HepG2 (cell line): Measurements from ENCODE around the gene UCMA. TPM values are rescaled to one million over a fixed set of nuclear protein-coding genes. Genes with fewer than 3 reads are reported as not detected.

ENCODE experiments used
- ATAC-seq: fragments of 200-7000 bp; cut with Tn5 transposase; 3 replicates; pipeline ENCODE4 v1.9.1; 2020; ENCODE audit warnings: mild to moderate bottlenecking, moderate library complexity
- BruUV-seq: library from RNA; stranded (reverse); fragments of 400-500 nt; replicated peaks from 2 replicates; lab custom pipeline; 2021; lab: Mats Ljungman, UMichigan
- CTCF ChIA-PET: fragments of 300-600 bp; formaldehyde crosslinking; extraction: SDS; loops from one replicate; lab custom pipeline; 2021; ENCODE audit warnings: low total read pairs, inconsistent platforms, low intra/inter-chr PET ratio; lab: Yijun Ruan, JAX
- POLR2A ChIA-PET: fragments of 350-600 bp; sonication (Branson Sonifier 250); formaldehyde crosslinking; loops from one replicate; lab custom pipeline; 2020; ENCODE audit warnings: antibody characterized with exemption, inconsistent platforms; lab: Yijun Ruan, JAX
- DNase-seq: peaks from one replicate; pipeline ENCODE4 v3.0.0-alpha.2; 2015; ENCODE audit warnings: low spot score
- FAIRE-seq: peaks from 3 replicates; lab custom pipeline; 2011; peaks lifted over from hg19 to GRCh38; lab: Jason Lieb, UNC
- H2AFZ ChIP-seq: one replicate; pipeline ENCODE4 v1.6.1; 2011; ENCODE audit warnings: low read length, inconsistent platforms
- H3K27ac ChIP-seq: fragments of 300-600 bp; 3 replicates; pipeline ENCODE4 v1.8.0; 2011; ENCODE audit warnings: mixed run types, mild to moderate bottlenecking, mixed read lengths, low read length, inconsistent platforms; ENCODE audit not compliant: insufficient read depth; ENCODE audit errors: extremely low read length
- H3K27me3 ChIP-seq, 2 experiments: fragments of 200-600 bp in 1 of 2; 2 replicates in 1 of 2; 3 replicates in 1 of 2; pipeline versions ENCODE4 v1.6.0 to v1.8.0; 2011; ENCODE audit warnings: low read length in 2 of 2, mild to moderate bottlenecking in 2 of 2, moderate library complexity in 2 of 2, inconsistent platforms in 1 of 2; ENCODE audit not compliant: insufficient read depth in 2 of 2, control insufficient read depth in 1 of 2
- H3K36me3 ChIP-seq, 2 experiments: fragments of 200-600 bp in 1 of 2; replicated peaks in 1 of 2; 2 replicates in 1 of 2; 3 replicates in 1 of 2; pipeline versions ENCODE4 v1.5.1 to v1.8.0; 2011; ENCODE audit warnings: low read length in 2 of 2, inconsistent platforms in 1 of 2; ENCODE audit not compliant: insufficient read depth in 2 of 2, control insufficient read depth in 1 of 2
- H3K4me1 ChIP-seq: 2 replicates; pipeline ENCODE4 v1.5.1; 2012; ENCODE audit warnings: low read length, inconsistent platforms; ENCODE audit not compliant: insufficient read depth
- H3K4me2 ChIP-seq: 2 replicates; pipeline ENCODE4 v1.6.0; 2011; ENCODE audit warnings: low read depth, low read length, inconsistent platforms
- H3K4me3 ChIP-seq, 3 experiments: fragments of 200-600 bp in 1 of 3; sonication (generic), shearing (Covaris generic) in 1 of 3; replicated peaks in 1 of 3; 2 replicates each; pipeline ENCODE4 v1.5.1; 2011 to 2016; ENCODE audit warnings: low read length in 3 of 3, inconsistent platforms in 2 of 3, low read depth in 2 of 3, mild to moderate bottlenecking in 2 of 3, control low read depth in 1 of 3, mixed read lengths in 1 of 3; ENCODE audit not compliant: insufficient read depth in 1 of 3
- H3K79me2 ChIP-seq: one replicate; pipeline ENCODE4 v1.6.1; 2011; ENCODE audit warnings: low read length, inconsistent platforms; ENCODE audit not compliant: insufficient read depth
- H3K9ac ChIP-seq: 2 replicates; pipeline ENCODE4 v1.6.0; 2011; ENCODE audit warnings: mild to moderate bottlenecking, low read depth, low read length, inconsistent platforms; ENCODE audit not compliant: insufficient read depth
- H3K9me3 ChIP-seq: 2 replicates; pipeline ENCODE4 v1.5.1; 2012; ENCODE audit warnings: mild to moderate bottlenecking, low read length
- H4K20me1 ChIP-seq: 2 replicates; pipeline ENCODE4 v1.6.0; 2011; ENCODE audit warnings: inconsistent platforms, mild to moderate bottlenecking, low read length, moderate library complexity; ENCODE audit not compliant: insufficient read depth
- ATF6 ChIP-seq: sonication (generic); formaldehyde crosslinking; conservative IDR thresholded peaks from 2 replicates; pipeline ENCODE4 v1.4.0; 2020; ENCODE audit warnings: missing genetic modification reagents
- CENPX ChIP-seq: sonication (generic); formaldehyde crosslinking; IDR thresholded peaks from 2 replicates; pipeline ENCODE4 v1.9.0; 2021; ENCODE audit warnings: mild to moderate bottlenecking, missing genetic modification reagents, moderate library complexity
- GMEB1 ChIP-seq: sonication (generic); formaldehyde crosslinking; IDR thresholded peaks from 2 replicates; pipeline ENCODE4 v1.5.1; 2020; ENCODE audit warnings: missing genetic modification reagents, mild to moderate bottlenecking, borderline replicate concordance
- GTF3A ChIP-seq: sonication (generic); formaldehyde crosslinking; conservative IDR thresholded peaks from 2 replicates; pipeline ENCODE4 v1.4.0; 2020; ENCODE audit warnings: mild to moderate bottlenecking, missing genetic modification reagents
- KAT8 ChIP-seq: IDR thresholded peaks from 2 replicates; pipeline ENCODE4 v1.6.1; 2016; ENCODE audit warnings: missing genetic modification reagents, missing compliant biosample characterization
- PRDM4 ChIP-seq: sonication (generic); formaldehyde crosslinking; IDR thresholded peaks from 2 replicates; pipeline ENCODE4 v1.9.0; 2021; ENCODE audit warnings: missing genetic modification reagents, borderline replicate concordance
- SNAI1 ChIP-seq: sonication (generic); formaldehyde crosslinking; IDR thresholded peaks from 2 replicates; pipeline ENCODE4 v1.5.0; 2020; ENCODE audit warnings: mild to moderate bottlenecking, missing genetic modification reagents, borderline replicate concordance
- TFE3 ChIP-seq: IDR thresholded peaks from 2 replicates; pipeline ENCODE4 v1.6.1; 2016
- XBP1 ChIP-seq: sonication (generic); formaldehyde crosslinking; IDR thresholded peaks from 2 replicates; pipeline ENCODE4 v1.5.0; 2020; ENCODE audit warnings: missing genetic modification reagents
- ZNF367 ChIP-seq: sonication (generic); formaldehyde crosslinking; IDR thresholded peaks from 2 replicates; pipeline ENCODE4 v1.4.0; 2020; ENCODE audit warnings: missing genetic modification reagents, borderline replicate concordance
- ZNF766 ChIP-seq: sonication (generic); formaldehyde crosslinking; IDR thresholded peaks from 2 replicates; pipeline ENCODE4 v1.5.0; 2020; ENCODE audit warnings: missing genetic modification reagents, borderline replicate concordance
- ZNF773 ChIP-seq: sonication (generic); formaldehyde crosslinking; IDR thresholded peaks from 2 replicates; pipeline ENCODE4 v1.4.0; 2020; ENCODE audit warnings: missing genetic modification reagents, borderline replicate concordance
- ZNF775 ChIP-seq: sonication (generic); formaldehyde crosslinking; IDR thresholded peaks from 2 replicates; pipeline ENCODE4 v1.4.0; 2020; ENCODE audit warnings: missing genetic modification reagents, mild to moderate bottlenecking, moderate library complexity, borderline replicate concordance
- ZNF816 ChIP-seq: sonication (generic); formaldehyde crosslinking; IDR thresholded peaks from 2 replicates; pipeline ENCODE4 v1.8.0; 2022; ENCODE audit warnings: missing genetic modification reagents, mild to moderate bottlenecking, borderline replicate concordance
- WGBS: methylation state at CpG from one replicate; pipeline ENCODE4 v1.1.6; 2017; ENCODE audit warnings: low lambda C conversion rate; 5-methylcytosine and 5-hydroxymethylcytosine counted together
- in situ Hi-C: cut with HindIII; loops from 2 replicates; pipeline ENCODE4 v1.10.0; 2017; ENCODE audit warnings: low pct_unique_long_range_greater_than_20kb; ENCODE audit not compliant: extremely low pct_ligation_motif_present
- intact Hi-C: fragments of 100-400 bp; cut with micrococcal nuclease; formaldehyde crosslinking; loops from one replicate; pipeline ENCODE4 v1.10.0; 2022; ENCODE audit not compliant: unreplicated experiment
- polyA plus RNA-seq, 8 experiments: library from polyadenylated mRNA; depleted of rRNA in 3 of 8; stranded (reverse) in 7 of 8; unstranded in 1 of 8; fragments of >200 nt; fragmentation: Illumina TruSeq in 4 of 8; extraction: Trizol in 4 of 8; gene quantifications; 2 replicates each; pipeline versions ENCODE4 v1.2.1 to v1.2.3, GENCODE V29; 2011 to 2016; ENCODE audit warnings: low read depth in 4 of 8, missing spikeins in 1 of 8, mixed read lengths in 1 of 8; ENCODE audit not compliant: insufficient read depth in 1 of 8
- total RNA-seq, 5 experiments: library from RNA; depleted of rRNA; stranded (reverse); fragments of >200 nt; fragmentation: Illumina TruSeq; extraction: Trizol; gene quantifications; 2 replicates each; pipeline ENCODE4 v1.2.3, GENCODE V29; 2016; ENCODE audit warnings: low read depth in 1 of 5
- TF ChIP-seq, protein P1 (sequence below): sonication (generic); formaldehyde crosslinking; IDR thresholded peaks from 2 replicates; pipeline ENCODE4 v1.9.0; 2022; ENCODE audit warnings: low read depth, missing genetic modification reagents

UCMA gene
- total and polyA plus RNA-seq, 2 of the 13 experiments (the other 11 are each of a cell fraction or from before 2014, with no cell fraction given) = not detected

DNA sequence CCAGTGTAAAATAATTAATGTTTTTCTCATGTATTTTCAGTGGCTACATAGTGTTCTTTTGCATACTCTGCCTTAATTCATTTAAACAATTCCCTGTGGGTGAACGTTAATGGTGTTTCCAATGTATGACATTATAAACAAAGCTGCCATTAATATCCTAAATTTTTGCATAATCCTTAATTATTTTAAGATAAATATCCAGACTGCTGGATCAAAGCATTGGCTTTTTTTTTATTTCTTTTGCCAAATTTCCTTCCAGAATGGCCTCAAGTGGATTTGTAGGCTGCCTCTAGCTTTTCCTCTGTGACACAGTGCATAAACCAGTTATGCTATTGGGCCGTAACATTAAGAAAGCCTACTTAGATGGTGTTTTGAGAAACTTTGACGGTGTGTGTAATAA is 43.4 kb downstream of the UCMA start (continued):
- TF ChIP-seq PRDM4 (CRISPR knock-in tag) = no peak
- no peak for TF ChIP-seq ZNF773 (CRISPR knock-in tag)
- TF ChIP-seq ZNF766 (CRISPR knock-in tag) = no peak
- TF ChIP-seq ATF6 = no peak
- no peak for TF ChIP-seq ZNF775
- no peak for TF ChIP-seq KAT8
- no peak for TF ChIP-seq ZNF816
- TF ChIP-seq, all 625 proteins: peak for 0

- 97% methylated on average over 4 of the region's 4 CpGs for WGBS
- H3K36me3 ChIP-seq = peaks cover 8 to 56% of the 10 kb centered on the region in 2 experiments
- no peaks in the 10 kb centered on the region for H3K9me3 ChIP-seq
- no peak overlapping the region for H3K27ac ChIP-seq
- intact Hi-C loops = no loop called here
- FAIRE-seq (no peak), DNase-seq (no peak), ATAC-seq (no peak)
- no peak overlapping the region for H3K4me3 ChIP-seq
- ChIA-PET CTCF (no interaction called here), POLR2A (no interaction called here)
- H2AFZ ChIP-seq = no peak overlapping the region
- no peaks in the 10 kb centered on the region for H3K4me1 ChIP-seq
- H3K79me2 ChIP-seq = no peaks in the 10 kb centered on the region
- in situ Hi-C loops = no loop called here
- no peak overlapping the region for H3K9ac ChIP-seq
- no peaks in the 10 kb centered on the region for H4K20me1 ChIP-seq
- H3K27me3 ChIP-seq = no peaks in the 10 kb centered on the region
- TF ChIP-seq CENPX (CRISPR knock-in tag) (no peak), GMEB1 (no peak), SNAI1 (no peak), ZNF367 (CRISPR knock-in tag) (no peak), TFE3 (no peak), XBP1 (CRISPR knock-in tag) (no peak), GTF3A (CRISPR knock-in tag) (no peak)
- TF ChIP-seq, protein P1, sequence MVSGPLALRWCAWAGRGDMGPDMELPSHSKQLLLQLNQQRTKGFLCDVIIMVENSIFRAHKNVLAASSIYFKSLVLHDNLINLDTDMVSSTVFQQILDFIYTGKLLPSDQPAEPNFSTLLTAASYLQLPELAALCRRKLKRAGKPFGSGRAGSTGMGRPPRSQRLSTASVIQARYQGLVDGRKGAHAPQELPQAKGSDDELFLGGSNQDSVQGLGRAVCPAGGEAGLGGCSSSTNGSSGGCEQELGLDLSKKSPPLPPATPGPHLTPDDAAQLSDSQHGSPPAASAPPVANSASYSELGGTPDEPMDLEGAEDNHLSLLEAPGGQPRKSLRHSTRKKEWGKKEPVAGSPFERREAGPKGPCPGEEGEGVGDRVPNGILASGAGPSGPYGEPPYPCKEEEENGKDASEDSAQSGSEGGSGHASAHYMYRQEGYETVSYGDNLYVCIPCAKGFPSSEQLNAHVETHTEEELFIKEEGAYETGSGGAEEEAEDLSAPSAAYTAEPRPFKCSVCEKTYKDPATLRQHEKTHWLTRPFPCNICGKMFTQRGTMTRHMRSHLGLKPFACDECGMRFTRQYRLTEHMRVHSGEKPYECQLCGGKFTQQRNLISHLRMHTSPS (CRISPR knock-in tag) = no peak
- BruUV-seq = no TSS peak
- no peak overlapping the region for H3K4me2 ChIP-seq
Measured at GRCh38 chr10:13189961-13190360, 44.2 kb downstream of the UCMA start.
